Fibroblast of lung (primary cell): ENCODE data around the gene NRP1.

Experiments
- EZH2 ChIP-seq: IDR thresholded peaks from 2 replicates; pipeline ENCODE4 v1.5.1; 2012; ENCODE audit warnings: low read length, control low read depth, mild to moderate bottlenecking; ENCODE audit errors: missing control alignments
- TF ChIP-seq, protein P1 (sequence below), 2 donors: IDR thresholded peaks in 1 of 2; conservative IDR thresholded peaks in 1 of 2; 1 replicate in 1 of 2; 2 replicates in 1 of 2; pipeline ENCODE4 v1.5.1; 2011 to 2012; ENCODE audit warnings: low read length in 2 of 2, control low read depth in 1 of 2, inconsistent platforms in 1 of 2, low read depth in 1 of 2, mild to moderate bottlenecking in 1 of 2

DNA sequence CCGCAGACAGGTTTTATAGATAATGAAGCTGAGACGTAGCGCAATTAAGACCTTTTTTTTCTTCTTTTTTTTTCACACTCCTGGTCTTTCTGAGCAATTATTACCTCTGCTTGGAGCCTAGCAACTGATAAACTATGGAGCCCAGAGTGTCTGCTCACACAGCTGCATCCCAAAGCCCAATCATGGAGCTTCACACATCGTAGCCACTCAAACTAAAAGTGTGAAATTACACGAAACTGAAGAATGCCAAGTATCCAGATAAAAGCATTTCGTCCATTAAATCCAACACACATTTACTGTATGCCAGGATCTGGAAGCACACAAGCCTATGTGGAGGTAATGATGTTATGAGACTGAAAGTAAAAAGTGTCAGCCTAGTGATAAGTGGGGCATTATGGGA is 97.6 kb downstream of the NRP1 start:
- TF ChIP-seq, protein P1, sequence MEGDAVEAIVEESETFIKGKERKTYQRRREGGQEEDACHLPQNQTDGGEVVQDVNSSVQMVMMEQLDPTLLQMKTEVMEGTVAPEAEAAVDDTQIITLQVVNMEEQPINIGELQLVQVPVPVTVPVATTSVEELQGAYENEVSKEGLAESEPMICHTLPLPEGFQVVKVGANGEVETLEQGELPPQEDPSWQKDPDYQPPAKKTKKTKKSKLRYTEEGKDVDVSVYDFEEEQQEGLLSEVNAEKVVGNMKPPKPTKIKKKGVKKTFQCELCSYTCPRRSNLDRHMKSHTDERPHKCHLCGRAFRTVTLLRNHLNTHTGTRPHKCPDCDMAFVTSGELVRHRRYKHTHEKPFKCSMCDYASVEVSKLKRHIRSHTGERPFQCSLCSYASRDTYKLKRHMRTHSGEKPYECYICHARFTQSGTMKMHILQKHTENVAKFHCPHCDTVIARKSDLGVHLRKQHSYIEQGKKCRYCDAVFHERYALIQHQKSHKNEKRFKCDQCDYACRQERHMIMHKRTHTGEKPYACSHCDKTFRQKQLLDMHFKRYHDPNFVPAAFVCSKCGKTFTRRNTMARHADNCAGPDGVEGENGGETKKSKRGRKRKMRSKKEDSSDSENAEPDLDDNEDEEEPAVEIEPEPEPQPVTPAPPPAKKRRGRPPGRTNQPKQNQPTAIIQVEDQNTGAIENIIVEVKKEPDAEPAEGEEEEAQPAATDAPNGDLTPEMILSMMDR (conservative IDR thresholded peaks at IDR 0.05 in 1 of 2, IDR thresholded peaks at IDR 0.05 in 1 of 2; ENCODE audit: low read depth in 1 of 2, low read length in 2 of 2): no peak
- TF ChIP-seq EZH2: no peak
